SHP77 treated with DMSO at 0.1 percent for 48 hours (cell line): ENCODE measurements around the gene CMTM6.
A peak's percentile ranks its signal among the peaks of the same experiment; 100 is the strongest.
"Not testable (repeated sequence)": the region's sequence is repeated elsewhere in the genome, so short reads cannot be mapped to it uniquely, and the experiment has no call there.

Experiments
- DNase-seq: peaks from one replicate; lab custom pipeline; 2025; lab: John Stamatoyannopoulos, UW

The CMTM6 gene, protein sequence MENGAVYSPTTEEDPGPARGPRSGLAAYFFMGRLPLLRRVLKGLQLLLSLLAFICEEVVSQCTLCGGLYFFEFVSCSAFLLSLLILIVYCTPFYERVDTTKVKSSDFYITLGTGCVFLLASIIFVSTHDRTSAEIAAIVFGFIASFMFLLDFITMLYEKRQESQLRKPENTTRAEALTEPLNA

DNA sequence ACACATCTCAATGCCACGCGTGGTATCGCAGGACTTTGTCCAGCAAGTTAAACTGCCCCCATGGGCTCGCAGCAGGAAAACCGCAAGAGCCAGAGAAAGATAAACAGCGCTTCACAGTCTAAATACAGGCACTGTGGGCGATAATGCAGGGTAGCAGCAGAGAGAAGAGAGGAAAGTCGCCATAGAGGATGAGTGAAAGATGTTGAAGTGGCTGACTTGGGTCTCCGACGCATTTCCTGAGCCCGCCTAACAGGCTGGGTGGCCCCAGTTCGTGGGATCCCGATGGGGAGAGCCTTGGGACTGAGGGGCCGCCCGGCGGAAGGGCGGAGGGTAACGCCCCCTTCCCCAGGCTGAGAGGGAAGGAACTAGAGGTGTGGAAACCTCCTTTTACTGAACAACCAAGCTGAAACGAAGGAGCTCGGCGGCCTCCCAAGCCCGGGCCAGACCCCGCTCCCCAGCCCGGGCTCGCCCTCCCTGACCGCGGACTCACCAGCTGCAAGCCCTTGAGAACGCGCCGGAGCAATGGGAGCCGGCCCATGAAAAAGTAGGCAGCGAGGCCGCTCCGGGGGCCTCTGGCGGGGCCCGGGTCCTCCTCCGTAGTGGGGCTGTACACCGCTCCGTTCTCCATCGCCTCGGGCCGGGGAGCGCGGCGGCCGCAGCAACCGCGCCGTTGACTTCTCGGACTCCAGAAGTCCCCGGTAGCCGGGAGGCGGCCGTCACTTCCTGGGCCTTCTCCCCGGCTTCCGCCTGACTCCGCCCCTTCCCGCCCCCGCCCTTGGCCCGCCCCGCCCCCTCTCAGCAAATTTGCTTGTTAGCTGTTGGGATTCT lies at the start of gene CMTM6:
TSS of gene CMTM6 (minus strand) at position 735 of the 828 bp plus-strand sequence. CDS start at position 628, 107 bp downstream.
- DNase-seq: peak; percentile 27

DNA sequence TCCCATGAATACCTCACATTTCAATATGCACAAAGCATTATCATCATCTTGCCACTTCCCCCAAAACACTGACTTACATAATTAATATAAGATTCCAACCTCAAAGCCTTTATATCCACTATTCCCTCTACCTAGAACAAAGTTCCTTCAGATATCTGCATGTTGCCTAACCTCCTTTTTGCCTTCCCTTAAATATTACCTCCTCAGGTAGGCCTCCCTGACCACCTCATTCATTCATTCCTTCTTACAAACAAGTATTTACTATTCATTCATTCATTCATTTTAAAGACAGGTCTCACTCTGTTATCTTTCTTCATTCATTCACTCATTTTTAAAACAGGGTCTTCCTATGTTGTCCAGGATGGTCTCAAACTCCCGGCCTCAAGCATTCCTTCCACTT lies 49.4 kb upstream of the CMTM6 start:
- no peak for DNase-seq

DNA sequence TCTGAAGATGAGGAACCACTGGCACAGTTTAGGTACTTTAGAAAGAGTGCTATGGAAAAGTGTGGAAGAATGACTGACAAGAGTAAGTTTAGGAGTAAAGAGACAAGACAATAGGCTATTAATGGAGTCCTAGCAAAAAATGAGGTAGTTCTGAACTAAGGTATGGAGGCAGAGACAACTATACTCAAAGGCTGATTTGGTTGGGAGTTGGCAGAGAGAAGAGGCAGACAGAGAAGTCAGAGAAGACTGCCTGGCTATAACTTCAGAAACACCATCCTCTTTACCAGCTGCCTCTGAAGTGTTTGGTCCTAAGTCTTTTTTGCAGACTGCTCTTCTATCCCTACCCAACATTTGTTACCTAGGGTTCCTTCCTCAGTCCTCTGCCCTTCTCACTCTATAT lies 48.8 kb upstream of the CMTM6 start:
- no peak for DNase-seq

DNA sequence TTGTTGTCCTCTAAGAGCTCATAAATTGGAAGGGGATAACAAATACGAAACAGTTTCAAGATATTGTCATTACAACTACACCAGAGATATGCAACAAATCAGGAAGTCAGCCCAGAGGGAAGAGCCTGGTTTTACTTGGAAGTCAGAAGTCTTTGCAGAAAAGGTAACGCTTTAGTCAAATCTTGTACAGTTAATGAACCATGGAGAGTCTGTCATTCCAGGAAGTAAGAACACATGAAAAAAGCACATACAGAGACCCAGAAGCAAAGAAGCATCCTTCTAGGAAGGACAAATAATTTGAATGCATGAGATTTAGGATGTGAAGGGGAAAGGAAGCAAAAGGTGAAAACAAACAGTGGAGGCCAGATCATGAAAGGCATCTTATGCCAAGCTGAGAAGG lies 48.4 kb upstream of the CMTM6 start:
- no peak for DNase-seq

DNA sequence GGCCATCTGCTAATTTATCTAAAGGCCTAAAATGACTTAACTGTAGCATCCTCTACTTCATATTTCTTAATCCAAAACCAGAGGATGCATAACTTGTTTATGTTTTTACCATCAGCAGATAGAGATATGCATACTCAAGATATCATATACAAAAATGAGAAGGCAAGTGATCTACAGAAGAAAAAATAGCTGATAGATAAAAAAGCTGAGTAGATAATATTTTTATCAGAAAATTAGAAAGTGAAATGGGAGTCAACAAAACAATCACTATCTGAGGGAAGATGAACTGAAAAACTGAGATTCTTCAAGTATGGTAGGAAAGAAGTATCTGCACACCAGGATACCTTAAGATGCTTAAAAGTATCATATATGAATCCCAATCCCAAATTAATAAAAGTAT lies 42.7 kb upstream of the CMTM6 start:
- DNase-seq: no peak

DNA sequence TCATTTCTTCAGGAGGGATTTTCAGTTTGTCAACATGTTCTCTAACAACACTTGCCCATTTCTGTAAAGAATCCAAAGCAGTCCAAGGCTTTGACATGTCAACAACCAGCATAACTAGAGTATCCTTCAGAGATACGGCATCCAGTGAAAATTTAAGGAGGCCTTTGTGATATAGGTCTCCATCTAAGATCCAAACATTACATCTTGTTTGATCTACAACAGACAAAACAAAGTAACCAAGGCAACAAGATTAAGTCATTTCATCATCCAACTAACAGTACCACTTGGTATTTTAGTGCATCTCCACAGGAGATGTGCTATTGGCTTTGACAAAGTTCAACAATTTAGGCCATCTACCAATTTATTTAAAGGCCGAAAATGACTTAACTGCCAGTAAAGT lies 42.2 kb upstream of the CMTM6 start:
- DNase-seq: no peak

DNA sequence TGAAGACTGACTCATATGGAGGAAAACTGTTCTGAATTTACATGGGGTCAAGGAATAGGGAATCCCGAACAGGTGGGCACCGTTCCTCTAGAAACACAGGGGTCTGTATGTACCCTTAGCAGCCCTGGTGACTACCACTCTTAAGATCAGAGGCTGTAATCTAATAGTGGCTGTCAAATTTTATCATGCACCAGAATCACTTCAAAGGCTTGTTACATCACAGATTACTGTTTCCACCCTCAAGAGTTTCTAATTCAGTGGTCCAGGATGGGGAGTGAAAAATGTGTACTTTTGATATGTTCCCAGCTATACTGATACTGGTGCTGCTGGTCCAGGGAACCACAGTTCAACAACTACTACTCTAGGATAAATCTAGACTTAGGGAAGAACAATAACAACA lies 40.2 kb upstream of the CMTM6 start:
- no peak for DNase-seq

DNA sequence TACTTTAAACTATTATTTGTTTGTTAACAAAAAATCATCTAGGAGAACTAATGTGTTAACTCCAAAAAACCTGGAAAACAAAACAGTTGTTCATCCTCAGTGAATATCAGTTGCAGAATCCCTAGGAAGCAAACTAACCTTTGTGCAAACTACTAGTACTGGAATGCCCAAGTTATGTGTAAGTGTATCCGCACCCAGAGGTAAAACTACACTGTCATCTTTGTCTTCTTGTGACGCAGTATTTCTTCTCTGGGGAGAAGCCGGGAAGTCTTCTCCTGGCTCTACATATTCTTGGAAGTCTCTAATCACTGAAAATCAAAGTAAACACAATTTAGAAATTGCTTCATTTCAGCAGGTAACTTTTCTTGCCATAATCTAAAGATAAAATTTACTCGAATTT lies 38.2 kb upstream of the CMTM6 start:
- no peak for DNase-seq

DNA sequence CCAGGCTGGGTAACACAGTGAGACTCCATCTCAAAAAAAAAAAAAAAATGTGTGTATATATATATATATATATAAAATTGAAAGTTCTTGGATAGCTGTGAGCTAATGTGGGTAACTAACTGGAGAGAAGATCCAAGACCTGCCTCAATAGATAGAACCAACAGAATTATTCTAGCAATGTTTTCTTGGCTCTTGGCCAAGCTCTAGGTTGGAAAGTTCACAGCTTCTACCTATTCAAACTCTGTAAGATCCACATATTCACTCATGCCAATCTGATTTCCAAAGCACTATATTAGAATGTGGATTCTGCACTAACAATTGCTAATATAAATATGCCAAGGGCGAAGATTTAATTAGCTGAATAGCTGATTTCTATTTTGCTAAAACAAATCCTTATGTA lies 29.8 kb upstream of the CMTM6 start:
- no peak for DNase-seq

DNA sequence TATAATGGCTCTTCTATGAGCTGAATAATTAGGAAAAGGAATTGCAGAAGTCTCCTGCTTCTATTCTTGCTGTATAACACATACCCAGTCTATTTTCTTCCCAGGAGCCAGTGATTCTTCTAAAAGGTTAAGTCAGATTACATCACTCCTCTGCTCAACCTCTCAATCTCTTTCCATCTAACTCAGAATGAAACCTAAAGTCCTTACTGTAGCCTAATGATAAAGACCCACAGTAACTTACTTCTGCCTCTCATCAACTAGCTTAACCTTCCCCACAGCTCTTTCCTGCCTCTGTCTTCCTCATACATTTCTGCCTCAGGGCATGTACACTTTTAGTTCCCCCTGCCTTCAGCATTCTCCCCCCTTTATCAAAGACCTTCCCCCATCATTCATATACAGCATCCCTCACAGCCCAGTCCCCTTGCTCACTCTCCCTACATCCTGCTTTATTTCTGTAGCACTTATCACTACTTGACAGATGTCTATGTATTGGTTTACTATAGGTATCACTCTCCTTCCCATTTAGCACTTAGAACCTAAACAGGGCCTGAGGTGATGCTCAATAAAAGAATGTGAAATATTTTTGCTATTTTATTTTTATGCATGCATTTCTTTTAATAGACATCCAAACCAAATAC lies 28.5 kb upstream of the CMTM6 start:
- DNase-seq: no peak

DNA sequence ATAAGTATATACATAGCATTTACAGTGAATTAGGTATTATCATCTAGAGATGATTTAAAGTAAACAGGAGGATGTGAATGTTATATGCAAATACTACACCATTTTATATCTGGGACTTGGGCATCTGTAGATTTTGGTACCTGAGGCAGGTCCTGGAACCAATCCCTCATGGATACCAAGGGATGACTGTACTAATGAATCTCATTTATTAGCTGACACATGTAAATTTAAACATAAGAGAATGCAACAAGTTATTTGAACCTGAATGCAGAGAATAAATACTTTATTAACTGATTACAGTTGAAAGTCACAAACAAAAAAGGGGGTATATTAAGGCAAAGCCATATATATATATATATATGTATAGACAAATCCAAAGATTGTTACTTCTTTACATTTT lies 23.1 kb upstream of the CMTM6 start:
- no peak for DNase-seq

DNA sequence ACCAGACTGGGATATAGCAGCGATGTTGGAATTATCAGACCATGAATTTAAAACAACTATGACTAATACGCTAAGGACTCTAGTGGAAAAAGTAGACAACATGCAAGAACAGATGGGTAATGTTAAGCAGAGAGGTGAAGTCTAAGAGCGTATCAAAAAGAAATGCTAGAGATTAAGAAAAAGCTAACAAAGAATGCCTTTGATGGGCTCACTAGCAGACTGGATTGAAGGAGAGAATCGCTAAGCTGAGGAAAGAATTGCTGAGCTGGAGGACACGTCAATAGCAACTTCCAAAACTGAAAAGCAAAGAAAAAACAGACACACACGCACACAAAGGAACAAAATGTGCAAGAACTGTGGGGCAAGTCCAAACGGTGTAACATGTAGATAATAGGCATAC lies 20.0 kb upstream of the CMTM6 start:
- DNase-seq: no peak

DNA sequence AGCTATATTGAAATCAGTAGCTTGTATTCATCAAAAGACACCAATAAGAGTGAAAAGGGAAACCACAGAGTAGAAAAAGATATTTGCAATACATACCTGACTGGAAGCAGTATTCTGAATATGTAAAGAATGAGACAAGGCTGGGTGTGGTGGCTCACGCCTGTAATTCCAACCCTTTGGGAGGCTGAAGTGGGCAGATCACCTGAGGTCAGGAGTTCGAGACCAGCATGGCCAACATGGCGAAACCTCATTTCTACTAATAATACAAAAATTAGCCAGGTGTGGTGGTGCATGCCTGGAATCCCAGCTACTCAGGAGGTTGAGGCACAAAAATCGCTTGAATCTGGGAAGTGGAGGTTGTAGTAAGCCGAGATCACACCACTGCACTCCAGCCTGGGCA lies 16.3 kb upstream of the CMTM6 start:
- not testable (repeated sequence) for DNase-seq

DNA sequence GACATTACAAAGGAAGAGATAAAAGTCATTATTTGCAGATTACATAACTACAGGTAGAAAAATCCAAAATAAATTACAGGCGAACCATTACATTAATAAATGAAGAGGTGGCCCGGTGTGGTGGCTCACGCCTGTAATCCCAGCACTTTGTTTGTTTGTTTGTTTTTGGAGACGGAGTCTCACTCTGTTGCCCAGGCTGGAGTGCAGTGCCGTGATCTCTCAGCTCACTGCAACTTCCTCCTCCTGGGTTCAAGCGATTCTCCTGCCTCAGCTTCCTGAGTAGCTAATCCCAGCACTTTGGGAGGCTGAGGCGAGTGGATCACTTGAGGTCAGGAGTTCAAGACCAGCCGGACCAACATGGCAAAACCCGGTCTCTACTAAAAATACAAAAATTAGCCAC lies 14.1 kb upstream of the CMTM6 start:
- not testable (repeated sequence) for DNase-seq

DNA sequence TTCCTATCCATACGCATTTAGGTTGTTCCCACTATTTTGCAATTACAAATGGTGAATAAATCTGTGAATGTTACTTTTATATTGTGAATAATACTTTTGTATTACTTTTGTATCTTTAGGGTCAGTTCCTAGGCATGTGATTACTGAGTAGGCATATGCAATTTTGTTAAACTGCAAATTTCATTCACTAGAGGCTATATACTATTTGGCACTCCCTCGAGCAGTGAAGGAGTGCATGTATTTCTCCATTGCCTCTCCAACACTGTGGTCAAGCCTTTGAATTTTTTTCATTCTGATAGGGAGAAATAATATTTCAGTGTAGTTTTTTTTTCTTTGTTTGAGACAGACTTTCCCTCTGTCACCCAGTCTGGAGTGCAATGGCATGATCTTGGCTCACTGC lies 8.4 kb upstream of the CMTM6 start:
- DNase-seq: no peak

DNA sequence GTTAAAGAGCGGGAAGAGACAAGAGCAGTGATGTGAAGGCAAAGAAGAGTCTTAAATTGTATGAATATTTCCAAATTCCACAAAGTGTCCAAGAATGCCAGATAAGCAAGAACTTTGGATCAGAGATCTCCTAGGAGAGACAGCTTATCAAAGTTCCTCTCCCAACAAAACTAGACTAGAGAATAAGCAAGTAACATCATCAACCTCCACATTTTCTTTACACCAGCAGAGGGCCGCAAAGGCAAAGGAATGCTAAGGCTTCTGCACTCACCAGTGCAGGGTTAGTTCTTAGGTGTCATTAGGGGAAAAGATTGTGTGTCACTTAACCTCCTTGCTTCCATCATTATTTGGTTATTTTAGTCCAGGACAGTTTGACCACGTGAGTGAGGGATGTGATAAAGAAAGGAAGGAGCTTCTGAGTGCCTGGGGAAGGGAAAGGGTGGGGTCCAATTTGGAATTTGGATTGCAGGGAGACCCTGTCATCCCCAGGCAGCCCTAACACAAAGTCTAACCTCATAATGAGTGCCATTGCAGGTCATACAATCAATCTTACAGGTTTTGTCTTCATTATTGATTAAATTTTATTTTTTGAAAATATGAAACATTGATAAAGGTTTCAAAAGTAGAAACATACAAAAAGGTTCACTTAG lies 7.5 kb upstream of the CMTM6 start:
- DNase-seq: peak; percentile 51

DNA sequence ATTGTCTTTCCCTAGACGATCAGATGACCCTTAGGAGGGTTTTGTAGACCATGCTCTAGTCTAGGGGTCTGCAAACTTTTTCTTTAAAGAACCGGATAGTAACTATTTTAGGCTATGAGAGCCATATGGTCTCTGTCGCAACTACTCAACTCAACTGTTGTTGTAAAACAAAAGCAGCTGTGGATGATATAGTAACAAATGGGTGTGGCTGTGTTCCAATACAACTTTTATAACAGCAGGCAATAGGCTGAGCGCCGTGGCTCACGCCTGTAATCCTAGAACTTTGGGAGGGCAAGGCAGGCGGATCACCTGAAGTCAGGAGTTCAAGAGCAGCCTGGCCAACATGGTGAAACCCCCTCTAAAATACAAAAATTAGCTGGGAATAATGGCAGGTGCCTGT lies 6.1 kb upstream of the CMTM6 start:
- DNase-seq: no peak

DNA sequence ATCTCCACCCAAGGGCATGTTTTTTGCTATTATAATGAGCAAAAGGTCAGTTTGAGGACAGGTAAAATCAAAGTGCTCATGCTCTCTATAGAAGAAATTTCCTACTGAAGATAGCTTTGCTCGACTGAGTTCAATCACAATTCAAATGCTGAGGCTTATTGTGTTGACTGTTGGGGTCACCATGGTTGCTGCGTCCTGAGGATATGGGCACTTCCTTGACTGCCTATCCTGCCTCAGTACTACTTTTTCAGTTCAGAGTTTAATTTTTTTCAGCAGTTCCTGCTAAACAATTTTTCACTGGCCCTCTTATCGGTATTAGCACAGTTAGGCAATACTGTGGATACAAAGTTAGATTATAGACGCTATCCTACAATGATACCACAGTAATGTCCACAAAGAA lies 3.8 kb upstream of the CMTM6 start:
- DNase-seq: no peak

DNA sequence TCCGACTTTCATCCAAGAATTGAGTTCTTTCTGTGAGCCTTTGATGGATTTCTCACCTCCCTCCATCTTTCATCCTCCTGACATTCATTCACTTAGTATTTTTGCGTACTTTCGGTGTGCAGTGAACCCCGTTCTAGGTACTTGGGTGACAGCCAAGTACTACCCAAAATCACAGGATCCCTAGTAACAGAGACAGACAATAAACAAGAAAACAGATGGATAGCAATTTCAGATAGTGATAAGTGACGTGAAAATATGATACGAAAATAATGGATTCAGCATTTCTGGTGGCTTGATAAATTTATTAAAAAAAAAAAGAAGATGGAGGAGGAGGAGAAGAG lies 264 bp upstream of the CMTM6 start:
- DNase-seq: no peak

DNA sequence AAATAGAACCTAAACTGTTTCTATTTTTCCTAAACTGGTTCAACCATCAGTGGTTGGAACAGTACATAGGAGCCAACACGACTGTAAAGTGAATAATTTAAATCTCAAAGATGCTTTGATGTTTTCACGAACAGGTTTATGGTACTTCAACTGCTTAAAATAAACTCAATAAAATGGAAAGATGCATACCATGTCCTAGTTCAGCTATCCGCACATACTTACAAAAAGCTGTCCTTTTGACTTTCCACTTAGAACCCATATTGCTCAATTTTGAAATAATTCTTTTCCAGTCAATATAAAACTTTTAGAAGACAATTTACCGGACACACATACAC lies 902 bp downstream of the CMTM6 start:
- DNase-seq: peak; percentile 10

DNA sequence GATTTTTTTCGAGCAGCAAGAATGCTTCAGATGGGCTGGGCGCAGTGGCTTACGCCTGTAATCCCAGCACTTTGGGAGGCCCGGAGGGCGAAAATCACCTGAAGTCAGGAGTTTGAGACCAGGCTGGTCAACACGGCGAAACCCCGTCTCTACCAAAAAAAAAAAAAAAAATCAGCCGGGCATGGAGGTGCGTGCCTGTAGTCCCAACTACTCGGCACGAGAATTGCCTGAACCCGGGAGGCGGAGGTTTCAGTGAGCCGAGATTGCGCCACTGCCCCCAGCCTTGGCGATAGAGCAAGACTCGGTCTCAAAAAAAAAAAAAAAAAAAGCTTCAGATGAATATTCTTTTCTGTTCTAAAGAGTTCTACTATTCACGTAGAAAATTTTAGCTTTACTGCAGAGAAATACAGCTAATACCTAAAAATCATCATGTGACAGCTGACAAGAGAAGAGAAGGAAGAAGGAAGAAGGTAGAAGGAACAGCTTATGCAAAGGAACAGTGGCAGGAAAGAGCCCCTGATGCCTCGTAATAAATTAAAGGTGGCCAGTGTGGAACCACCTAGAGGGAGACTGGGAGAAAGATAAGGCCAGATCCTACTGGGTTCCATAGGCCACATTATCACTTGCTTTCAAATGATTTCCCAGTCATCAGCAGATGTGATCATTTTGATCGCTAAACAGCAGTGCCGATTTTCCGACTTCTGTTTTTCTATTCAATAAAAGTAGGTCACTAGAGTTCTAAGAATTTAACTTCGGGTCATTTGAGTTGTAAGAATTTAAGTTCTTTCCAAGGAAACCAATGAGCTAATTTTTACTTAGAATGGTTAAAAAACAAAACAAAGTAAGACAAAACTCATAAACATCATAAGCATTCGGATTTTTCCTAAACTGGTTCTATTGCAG lies 1.5 kb downstream of the CMTM6 start:
- DNase-seq: peak; percentile 7

DNA sequence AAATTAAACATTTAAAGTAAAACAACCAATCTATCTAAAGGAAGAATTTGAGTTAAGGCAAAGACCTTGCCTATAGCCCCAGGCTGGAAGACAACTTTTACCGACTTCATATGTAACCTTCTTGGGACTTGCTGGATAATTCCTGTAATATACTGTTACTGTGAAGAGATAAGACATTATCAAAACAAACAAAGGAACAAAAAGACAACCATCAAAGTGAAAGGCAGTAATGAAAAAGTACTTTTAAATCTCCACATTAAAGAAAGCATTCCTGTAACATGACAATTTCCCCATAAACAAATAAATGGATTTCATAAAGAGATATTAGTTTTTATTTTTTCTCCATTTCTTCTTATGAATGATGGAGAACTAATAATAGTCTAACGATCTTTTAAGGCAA lies 2.4 kb downstream of the CMTM6 start:
- DNase-seq: no peak
